Fibroblast of skin of abdomen (primary cell): ENCODE measurements around the gene QDPR.

ENCODE experiments used
- DNase-seq: peaks from one replicate; pipeline ENCODE4 v3.0.0-alpha.2; 2013

Gene QDPR

DNA sequence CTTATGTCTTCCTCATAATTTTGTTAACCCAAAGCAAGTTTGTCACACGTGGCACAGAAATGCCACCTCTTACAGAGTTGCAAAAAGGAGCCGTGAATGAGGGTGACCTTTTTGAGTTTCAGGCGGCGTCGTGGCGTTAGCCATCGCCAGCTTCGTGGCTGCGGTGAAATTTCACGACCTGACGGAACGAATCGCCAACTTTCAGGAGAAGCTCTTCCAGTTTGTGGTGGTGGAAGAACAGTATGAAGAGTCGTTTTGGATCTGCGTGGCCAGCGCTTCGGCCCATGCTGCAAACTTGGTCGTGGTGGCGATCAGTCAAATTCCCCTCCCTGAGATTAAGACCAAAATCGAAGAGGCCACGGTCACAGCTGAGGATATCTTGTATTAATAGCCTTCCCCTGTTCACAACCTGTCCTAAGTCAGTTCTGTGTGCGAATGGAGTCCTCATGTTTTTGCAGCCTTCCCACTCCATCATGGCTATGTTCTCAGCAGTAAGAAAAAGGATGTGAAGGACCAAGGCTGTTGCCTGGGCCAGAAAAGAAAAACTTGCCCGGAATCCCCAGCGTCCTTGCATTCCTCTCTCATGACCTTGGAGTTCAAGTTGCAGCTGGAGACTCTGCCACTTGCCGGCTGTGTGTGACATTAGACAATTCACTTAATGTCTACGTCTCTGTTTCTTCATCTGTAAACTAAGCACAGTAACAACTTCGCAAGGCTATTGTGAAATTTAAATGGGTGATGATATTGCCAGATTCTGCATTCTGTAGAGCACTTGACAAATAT, 15.0 kb upstream of the QDPR start:
- no peak for DNase-seq

DNA sequence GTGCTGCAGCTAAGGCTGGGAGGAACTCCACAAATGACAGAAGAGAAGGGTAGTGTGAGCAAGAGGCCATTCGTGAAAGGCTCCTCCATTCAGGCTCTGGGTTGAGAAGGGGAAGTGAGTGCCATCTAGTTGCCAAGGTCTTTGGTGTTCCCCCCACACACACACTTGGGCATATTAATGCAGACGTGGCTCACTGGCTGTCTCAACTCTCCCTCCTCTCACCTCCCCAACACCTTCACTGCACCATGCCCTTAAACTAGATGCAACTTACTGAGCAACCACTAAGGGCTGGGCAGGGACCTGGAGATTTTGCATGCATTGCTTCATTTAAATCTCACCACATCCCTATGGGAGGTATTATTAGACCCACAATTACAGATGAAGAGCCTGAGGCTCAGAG, 11.8 kb upstream of the QDPR start:
- DNase-seq = no peak

DNA sequence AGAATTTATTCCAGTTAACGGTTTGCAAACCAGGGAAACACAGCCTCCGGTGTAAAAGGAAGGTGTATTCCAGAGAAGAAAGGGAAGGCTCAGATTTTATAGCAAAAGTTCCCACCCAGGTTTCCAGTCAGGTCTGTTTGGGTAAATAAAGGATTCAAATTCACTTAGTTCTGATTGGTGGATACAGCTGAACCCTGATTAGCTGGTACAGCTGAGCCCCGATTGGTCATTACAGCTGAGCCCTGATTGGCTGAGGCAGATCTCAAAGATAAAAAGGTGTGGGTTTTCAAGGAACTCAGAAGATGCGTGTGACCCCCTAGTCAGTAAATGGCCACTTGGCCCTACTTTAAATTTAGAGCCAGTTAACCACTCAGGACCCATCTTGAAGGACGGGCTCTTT, 9.7 kb upstream of the QDPR start:
- no peak for DNase-seq

DNA sequence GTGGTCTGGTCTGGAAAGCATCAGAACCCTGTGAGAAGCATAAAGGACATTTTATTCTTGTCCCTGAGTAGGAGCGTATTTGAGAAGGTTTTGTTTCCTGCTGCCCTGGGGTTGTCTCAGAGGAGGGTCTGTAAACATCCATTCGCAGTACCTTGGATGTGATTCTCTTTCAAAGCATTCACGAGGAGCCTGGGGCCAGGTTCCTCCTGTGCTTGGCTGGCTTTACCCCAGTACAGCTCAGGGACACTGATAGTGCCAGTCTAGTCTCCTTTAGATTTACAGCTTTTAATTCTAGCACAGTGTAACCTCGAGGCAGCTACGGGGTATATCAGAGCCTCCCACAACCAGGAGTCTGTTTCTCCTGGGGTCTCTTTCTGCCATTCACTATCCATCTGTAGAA, 5.8 kb upstream of the QDPR start:
- DNase-seq = no peak

DNA sequence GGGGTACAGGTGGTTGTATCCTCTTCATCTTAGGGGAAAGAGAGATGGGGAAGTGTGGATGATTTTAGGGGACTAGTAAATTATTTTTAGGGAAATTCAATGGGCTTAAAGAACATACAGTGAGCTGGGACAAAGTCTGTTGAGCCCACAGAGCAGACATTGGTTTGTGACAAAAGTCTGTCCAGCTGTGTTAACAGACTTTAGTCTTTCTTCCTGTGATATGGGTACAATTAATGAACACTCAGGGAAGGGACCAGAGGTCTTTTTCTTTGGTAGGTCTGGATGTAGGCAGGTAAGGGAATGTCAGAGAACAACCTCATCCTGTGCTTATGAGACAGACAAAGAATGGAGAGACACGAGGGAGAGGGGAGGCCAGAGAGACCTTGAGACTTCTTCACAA, 5.1 kb upstream of the QDPR start:
- no peak for DNase-seq

DNA sequence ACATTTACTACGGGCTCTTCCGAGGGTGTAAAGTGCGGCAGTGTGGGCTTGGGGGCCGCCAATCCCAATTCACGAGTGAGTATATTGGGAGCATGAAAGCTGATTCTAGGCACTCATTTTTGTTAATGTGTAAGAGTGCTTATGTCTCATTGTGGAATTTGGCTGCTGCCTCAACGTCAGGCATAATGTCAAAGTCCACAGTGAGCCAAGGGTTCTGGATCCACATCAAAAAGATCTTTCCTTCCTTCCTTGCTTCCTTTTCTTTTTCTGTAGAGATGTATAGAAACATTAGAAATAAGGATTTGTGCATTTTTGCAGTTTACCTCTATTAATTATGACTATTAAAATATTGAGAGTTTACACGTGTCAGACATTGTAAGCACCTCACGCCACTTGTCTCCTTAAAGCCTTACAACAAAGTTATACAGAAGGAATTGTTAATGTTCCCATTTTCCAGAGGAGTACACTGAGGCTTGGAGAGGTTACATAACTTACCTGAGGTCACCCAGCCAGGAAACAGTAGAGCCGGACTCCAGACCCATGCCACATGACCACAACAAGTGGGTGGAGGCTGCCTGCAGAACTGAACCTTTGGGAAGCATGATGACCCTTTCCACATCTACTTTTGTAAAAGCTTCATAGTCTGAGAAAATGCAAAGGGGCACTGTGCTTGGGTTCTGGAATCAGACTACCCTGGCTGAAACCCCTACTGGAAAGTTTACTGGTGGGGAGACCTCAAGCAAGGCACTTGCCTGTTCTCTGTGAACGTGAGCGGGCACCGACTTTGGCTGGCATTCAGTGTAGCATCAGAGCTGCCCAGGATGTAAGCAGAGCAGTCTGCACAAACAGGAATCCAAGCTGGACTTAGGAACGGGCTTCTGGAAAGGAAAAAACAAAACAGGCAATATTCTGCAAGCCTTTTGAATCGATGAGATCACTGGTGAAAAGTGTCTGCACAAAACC, 3.8 kb upstream of the QDPR start:
- no peak for DNase-seq

DNA sequence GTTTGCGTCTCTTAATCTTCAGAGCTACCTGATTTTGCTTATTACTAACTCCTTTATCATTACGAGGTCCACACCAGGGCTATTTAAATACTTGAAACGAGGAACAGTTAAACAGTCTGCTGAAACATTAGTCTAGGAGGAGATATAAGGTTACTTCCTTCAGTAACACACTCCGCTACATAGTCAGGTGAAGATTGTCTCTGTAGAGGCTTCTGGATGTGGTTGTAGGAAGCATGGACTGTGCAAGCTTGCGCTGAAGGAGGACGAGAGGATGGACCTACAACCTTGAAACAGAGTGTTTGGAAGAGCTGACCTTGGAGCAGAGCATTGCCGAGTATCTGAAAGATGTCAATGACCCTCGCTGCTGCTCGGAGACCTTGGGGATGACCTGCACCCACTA, 3.0 kb upstream of the QDPR start, which contains the start of gene CLRN2:
Gene CLRN2, plus strand, starts transcription at position 301 of the 400 bp plus-strand sequence. CDS start 102 bp downstream, outside the sequence.
- DNase-seq = no peak

DNA sequence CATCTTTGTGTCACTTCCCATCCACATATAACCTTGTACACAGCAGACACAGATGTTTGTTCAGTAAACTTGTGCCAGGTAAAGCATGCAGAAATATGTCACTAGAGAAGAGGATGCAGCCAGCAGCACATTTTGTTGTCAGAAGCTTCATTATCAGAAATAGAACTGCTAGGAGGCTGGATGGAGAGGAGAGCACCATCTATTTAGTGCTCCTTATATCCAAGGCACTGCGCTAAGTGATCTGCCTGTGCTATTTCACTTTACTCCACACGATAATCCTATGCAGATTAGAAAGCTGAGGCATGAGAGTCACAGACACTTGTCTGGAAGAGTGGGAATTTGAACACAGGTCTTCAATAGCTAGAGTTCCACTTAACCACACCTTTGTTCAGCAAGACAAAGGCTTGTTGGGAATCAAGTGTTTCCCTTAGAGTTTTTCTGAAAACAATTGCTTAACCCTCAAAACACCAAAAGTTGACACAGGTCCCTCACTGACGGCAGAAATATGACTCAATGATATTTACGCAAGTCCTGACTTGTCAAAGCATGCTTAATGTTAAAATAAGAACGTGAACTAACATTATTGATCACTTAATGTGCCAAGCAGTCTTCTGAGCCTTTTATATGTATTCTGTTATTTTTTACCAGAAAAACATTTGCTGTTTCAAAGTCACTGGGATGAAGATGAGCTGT, 1.2 kb upstream of the QDPR start:
- no peak for DNase-seq

DNA sequence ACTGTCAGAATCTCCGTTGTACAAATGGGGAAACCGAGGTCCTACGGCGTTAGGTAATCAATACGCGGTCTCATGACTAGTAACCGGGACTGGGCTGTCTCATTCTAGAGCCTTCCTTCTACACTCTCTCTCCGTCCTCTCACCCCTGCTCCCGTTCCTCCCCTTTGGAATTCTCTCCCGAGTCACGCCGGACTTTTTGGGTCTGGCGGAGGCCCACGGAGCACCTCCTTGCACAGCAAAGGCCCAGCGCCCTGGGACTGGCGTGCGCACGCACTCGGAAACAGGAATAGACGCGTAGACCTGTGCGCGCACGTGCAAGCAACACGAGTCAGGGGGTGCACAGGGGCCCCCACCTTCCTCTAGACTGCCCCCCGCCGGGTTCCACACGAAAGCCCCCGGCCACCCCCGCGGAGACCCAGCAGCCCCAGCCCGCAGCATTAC, 361 bp downstream of the QDPR start:
- DNase-seq = peak; percentile 43

DNA sequence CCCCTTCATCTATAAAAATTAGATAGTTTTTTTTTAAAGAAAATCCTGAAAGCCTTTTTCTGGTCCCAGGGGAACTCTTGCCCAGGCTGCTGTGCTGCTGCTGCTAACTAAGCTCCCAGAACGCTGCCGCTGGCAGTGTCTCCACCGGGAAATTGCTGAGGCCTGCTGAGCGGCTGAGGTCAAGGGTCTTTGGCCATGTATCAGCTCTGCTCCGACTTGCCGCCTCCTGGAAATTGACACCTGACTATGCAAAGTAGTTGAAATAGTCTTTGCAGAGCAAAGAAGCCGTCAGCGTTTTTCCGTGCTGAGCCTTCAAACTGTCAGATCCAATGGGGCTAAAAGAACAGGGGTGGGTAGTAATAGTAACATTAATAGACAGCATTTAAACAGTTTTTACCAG, 839 bp downstream of the QDPR start:
- no peak for DNase-seq

DNA sequence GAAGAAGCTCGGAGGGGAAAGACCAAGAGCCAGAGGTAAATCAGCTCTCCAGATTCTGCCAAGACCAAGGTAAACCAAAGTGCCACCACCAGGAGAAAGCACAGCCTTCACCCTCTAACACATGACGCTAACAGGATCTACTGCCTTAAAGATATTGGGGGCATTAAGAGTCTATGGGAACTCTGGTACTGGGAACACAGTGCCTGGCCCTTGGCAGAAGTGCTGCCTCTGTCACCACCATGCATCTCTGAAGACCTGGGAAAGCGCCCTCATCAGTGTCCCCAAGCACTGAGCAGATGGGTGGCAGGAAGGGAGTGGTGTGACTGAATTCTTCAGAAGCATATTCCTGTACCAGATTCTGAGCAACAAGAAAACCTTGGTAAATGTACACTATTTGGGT, 1.3 kb downstream of the QDPR start:
- no peak for DNase-seq

DNA sequence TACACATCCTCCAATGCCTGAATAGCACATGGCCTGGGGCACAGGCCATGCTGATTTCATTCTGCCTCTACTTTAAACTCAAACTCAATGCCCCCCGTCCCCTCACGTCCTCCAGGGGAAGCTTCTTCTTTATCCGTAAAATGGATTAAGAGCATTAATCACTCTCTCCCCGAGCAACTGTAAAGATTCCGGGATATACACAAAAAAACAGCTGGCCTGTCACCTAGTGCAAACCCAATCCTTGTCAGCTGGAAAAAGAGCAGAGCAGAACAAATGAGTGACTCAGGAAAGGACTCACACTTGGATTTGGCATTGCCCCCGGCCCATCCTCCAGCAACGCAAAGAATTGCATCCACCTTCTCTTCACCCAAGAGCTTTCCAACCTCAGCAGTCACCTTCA, 7.8 kb downstream of the QDPR start:
- DNase-seq = no peak

DNA sequence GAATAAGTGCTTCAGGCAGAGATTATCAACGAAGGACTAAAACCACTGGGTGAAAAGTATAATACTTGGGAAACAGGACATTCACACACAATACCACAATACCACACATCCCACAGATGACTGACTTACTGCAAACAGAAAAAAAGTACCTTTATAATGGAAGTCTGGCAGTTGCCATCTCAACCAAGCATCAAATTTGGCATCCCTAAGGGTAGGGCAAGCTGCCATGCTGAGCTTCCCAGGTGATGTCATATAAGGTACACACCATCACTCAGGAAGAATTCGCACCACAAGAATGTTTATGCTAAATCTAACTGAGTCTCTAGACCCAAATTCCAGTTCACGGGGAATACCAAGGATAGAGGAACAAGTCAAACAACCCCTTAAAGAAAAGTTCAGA, 9.1 kb downstream of the QDPR start:
- DNase-seq = peak; percentile 14

DNA sequence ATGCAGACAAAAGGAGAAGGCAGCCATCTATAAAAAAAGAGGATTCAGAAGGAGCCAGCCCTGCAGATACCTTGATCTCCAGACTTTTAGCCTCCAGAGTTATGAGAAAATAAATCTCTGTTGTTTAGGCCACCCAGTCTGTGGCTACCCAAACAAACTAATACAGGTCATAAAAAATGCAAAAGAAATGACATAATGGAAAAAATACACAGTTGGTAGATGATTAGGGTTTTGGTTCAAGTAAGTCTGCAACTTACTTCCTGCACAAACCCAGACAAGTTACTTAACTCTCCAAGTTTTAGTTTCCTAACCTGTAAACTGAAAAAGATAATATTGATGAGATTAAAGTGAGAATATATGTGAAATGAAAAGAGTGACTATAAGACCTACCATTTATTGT, 11.3 kb downstream of the QDPR start:
- DNase-seq = no peak

DNA sequence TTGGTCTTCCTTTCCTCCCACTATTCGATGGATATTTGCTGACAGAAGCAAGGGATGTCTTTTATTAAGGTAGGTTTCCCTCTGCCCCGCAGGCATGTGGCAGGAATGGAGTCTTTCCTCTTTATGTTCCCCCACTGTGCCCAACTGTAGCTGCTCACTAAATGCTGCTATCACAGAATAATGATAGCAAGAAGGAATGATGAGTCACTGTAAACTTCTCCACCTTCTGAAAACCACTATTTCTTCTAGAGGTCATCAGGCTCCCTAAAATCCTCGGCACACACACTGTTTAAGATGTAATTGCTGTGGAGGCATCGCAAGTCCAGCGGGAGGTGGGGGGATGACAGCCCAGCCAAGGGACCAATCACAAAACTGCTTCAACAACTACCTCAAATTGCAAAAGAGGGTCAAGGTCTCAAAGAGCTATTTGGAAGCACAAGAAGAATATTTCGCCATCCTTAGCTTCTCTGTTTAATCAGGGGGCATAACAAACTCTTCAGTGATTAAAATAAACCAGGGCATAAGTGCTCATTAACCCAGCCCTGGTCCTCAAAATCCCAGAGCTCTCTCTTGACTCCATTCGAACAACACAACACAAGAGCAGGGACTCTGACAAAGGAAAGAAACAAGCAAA, 13.9 kb downstream of the QDPR start:
- no peak for DNase-seq

DNA sequence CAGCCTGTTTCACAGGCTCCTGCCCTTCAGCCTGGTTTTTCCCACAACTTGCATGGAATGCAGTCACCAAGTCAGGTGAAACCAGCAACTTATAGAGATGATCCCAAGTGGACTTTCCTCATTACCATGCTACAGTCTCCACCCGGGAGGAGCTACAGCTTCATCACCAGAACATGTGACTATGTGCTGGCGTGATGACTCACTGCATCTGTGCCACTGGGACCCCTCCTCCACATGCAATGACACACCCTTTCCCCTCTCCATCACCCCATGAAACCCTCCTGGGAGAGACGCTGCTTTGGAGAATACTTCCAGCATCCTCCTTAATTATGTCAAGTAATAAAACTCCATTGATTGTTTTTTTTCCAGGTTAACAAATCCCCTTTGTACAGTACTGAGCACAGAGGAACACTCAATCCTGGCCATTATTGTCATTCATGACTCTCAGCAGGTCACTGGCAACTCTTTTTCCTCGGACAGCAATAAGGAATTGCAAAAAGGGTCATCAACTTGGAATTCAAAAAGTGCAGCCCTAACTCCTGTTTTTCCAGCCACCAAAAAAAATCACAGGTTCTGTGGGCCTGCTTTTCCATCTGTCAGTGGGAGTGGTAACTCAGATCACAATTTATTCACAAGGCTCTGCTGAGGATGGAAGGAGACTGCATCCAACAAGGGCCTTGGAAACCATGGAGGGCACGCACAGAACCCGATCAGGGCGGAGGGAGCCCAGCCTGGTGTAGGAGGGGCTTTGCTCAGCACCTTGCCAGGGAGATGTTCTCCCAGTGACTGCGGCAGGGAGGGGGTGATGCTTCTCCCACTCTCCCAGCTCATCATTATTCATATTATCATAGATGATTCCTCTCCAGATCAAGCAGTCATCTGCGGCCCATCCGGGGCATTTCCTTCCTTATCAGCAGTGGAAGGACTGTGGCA, 17.4 kb downstream of the QDPR start:
- peak; percentile 72 for DNase-seq

DNA sequence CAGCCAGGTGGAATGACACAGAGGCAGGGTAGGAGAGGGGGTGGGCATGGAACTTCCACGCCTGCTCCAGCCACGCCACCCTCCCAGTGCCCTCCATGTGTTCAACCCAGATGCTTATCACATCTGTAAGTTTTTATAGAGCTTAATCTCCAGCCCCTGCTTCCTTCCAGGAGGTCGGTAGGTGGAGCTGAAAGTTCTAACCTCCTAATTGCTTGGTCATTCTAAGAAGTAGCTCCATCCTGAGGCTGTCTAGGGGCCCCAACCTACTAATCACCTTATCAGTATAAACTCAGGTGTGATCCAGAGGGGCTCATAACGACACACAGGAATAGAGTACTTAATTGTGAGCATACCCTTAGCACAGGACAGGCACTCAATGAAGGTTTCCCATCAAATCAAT, 18.3 kb downstream of the QDPR start:
- DNase-seq = no peak

DNA sequence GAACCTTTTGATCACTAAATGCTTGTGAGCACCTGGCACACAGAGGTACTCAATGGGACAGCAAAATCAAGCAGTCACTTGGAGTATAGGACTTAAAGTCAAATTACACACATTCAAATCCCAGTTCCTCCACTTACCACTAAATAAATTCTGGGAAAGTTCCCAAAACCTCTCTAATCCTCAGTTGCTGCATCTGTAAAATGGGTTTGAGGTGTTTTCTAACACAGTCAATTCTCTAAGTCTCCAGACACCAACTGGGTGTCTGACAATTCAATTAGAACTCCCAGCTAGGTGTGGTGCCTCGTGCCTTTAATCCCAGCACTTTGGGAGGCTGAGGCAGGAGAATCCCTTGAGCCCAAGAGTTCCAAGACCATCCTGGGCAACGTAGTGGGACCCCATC, 19.0 kb downstream of the QDPR start:
- no peak for DNase-seq

DNA sequence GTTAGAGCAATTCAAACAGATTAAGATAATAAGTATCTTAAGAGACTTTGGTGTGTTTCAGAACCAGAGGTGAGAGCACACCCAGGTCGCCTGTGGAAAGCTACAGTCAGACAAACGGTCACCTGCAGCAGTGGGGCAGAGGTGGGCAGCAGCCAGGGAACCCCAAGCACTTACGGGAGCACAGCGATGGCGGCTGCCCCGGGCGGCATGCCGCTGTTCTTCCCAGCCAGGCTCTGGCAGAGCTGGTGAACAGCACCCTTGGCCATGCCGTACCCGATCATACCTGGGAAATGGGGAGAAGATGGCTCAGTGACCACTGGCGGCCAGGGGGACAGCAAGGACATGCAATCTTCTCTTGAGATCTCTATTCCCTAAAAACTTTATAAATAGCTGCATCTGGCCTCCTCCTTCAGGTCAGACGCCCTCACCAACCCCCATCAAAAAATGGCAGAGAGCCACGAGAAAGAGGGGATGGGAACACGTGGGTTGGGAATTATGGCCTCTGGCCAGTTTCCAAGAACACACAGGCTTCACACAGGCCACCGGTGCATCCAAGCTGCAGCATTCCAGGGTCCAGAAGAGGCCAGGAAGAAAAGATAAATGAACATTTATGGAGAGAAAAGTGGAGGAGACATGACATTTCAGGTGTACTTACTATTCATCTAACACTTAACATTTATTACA, 19.7 kb downstream of the QDPR start:
- peak; percentile 60 for DNase-seq

DNA sequence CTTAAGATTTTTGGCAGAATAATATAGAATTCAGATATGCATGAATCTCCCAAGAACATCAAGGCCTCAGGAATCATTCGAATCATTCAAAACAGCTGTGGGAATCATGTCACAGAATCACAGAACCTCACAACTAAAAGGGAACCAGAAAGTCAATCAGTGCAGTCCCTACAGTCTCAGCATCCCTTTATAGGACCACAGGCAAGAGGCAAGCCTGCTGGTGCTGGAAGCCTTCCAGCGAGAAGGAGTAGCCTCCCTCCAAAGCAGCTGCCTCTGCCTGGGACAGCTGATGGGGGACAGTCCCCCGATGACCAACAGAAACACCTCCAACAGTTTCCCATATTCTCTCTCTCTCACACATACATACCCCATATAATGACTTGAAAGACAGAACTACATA, 20.7 kb downstream of the QDPR start:
- no peak for DNase-seq

DNA sequence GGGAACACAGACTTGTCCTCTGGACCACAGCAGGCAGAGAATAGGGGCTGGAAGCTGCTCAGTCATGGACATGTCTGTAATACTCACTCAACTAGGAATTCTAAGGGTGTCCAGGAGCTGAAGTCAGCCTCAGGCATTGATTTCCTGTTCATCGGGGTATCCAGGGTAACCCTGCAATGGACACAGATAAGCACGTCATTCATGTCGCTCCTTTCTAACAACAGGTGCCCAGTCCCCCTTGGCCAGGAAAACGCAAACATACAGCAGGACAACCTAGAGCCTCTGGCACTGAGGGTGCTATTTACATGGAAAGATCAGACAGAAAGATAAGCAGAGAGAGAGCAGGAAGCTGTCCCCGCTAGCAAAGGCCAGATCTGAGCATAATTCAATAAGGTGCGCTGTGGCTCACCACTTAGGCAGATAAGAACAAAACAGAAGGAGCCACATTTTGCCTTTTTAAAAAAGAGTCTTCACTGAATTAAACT, 21.3 kb downstream of the QDPR start:
- DNase-seq = no peak
